ENCODE results near the gene MDN1. TPM values are rescaled to one million over a fixed set of nuclear protein-coding genes. Genes with fewer than 3 reads are reported as not detected.

MDN1 gene
- total and polyA plus RNA-seq, 8 donors = 15.6 to 27.5 (median 18.1) TPM

- 96 to 99% methylated on average over 10 of the region's 10 CpGs for WGBS, 2 donors
- intact Hi-C loops (cut with DNase I) = no loop called here
- ATAC-seq (no peak), FAIRE-seq (no peak), DNase-seq (no peak)
- H3K4me1 ChIP-seq = no peaks in the 10 kb centered on the region
- no peaks in the 10 kb centered on the region for H3K9me3 ChIP-seq
- peaks cover 5 to 79% (median 18%) of the 10 kb centered on the region in 3 donors for H3K36me3 ChIP-seq
- no peak overlapping the region for H3K4me3 ChIP-seq
- H3K27me3 ChIP-seq = no peaks in the 10 kb centered on the region
- no peak for TF ChIP-seq CTCF (IDR thresholded peaks at IDR 0.05)
- H3K27ac ChIP-seq = no peak overlapping the region
These were observed 137.5 kb downstream of the MDN1 start for GRCh38 chr6:89681983-89682564.

- DNase-seq (no peak), FAIRE-seq (no peak), ATAC-seq (no peak)
- H3K27me3 ChIP-seq = no peaks in the 10 kb centered on the region
- no peak overlapping the region for H3K27ac ChIP-seq
- TF ChIP-seq CTCF (IDR thresholded peaks at IDR 0.05) = no peak
- intact Hi-C loops (cut with DNase I) = no loop called here
- no peak overlapping the region for H3K4me3 ChIP-seq
- 83 to 86% methylated on average over 7 of the region's 7 CpGs for WGBS, 2 donors
- H3K4me1 ChIP-seq = no peaks in the 10 kb centered on the region
- no peaks in the 10 kb centered on the region for H3K9me3 ChIP-seq
- H3K36me3 ChIP-seq = peaks cover 5 to 79% (median 16%) of the 10 kb centered on the region in 3 donors
These were observed 139.0 kb downstream of the MDN1 start for GRCh38 chr6:89680551-89680950.

- WGBS, 2 donors = 90 to 92% methylated on average over 2 of the region's 2 CpGs
- Histone ChIP-seq H3K9me3 (no peaks in the 10 kb centered on the region), H3K4me1 (no peaks in the 10 kb centered on the region), H3K36me3 (peaks cover 3 to 79% (median 13%) of the 10 kb centered on the region in 3 donors), H3K4me3 (no peak overlapping the region), H3K27ac (no peak overlapping the region), H3K27me3 (no peaks in the 10 kb centered on the region)
- DNase-seq (no peak), ATAC-seq (no peak), FAIRE-seq (no peak)
- intact Hi-C loops (cut with DNase I) = no loop called here
- no peak for TF ChIP-seq CTCF (IDR thresholded peaks at IDR 0.05)
These were observed 139.4 kb downstream of the MDN1 start for GRCh38 chr6:89680150-89680549.

- H3K27me3 ChIP-seq = no peaks in the 10 kb centered on the region
- ATAC-seq (no peak), FAIRE-seq (no peak), DNase-seq (no peak)
- no peak overlapping the region for H3K4me3 ChIP-seq
- no peaks in the 10 kb centered on the region for H3K4me1 ChIP-seq
- no peak overlapping the region for H3K27ac ChIP-seq
- WGBS, 2 donors = 81% methylated on average over 6 of the region's 6 CpGs
- H3K9me3 ChIP-seq = no peaks in the 10 kb centered on the region
- intact Hi-C loops (cut with DNase I) = no loop called here
- peaks cover 7 to 79% (median 13%) of the 10 kb centered on the region in 3 donors for H3K36me3 ChIP-seq
- TF ChIP-seq CTCF (IDR thresholded peaks at IDR 0.05) = no peak
These were observed 140.1 kb downstream of the MDN1 start for GRCh38 chr6:89679215-89680120.

GRCh38 chr6:89678531-89678930 lies 141.1 kb downstream of the MDN1 start:
- H3K4me1 ChIP-seq = no peaks in the 10 kb centered on the region
- DNase-seq (no peak), FAIRE-seq (no peak), ATAC-seq (no peak)
- H3K4me3 ChIP-seq = no peak overlapping the region
- H3K27ac ChIP-seq = no peak overlapping the region
- TF ChIP-seq CTCF (IDR thresholded peaks at IDR 0.05) = no peak
- intact Hi-C loops (cut with DNase I) = no loop called here
- peaks cover 11 to 83% (median 13%) of the 10 kb centered on the region in 3 donors for H3K36me3 ChIP-seq
- H3K27me3 ChIP-seq = no peaks in the 10 kb centered on the region
- H3K9me3 ChIP-seq = no peaks in the 10 kb centered on the region
- WGBS, 2 donors = 97% methylated on average over 3 of the region's 3 CpGs
